Measurements from ENCODE around the gene GPN3. TPM values are rescaled to one million over a fixed set of nuclear protein-coding genes. Genes with fewer than 3 reads are reported as not detected.

The GPN3 gene
- total RNA-seq, 6 experiments from 2014 or later = 8.0 to 20.7 (median 13.9) TPM

- ATAC-seq (peak; percentile 5 to 53 (median 22)), DNase-seq (no peak)
- TF ChIP-seq, protein P1, sequence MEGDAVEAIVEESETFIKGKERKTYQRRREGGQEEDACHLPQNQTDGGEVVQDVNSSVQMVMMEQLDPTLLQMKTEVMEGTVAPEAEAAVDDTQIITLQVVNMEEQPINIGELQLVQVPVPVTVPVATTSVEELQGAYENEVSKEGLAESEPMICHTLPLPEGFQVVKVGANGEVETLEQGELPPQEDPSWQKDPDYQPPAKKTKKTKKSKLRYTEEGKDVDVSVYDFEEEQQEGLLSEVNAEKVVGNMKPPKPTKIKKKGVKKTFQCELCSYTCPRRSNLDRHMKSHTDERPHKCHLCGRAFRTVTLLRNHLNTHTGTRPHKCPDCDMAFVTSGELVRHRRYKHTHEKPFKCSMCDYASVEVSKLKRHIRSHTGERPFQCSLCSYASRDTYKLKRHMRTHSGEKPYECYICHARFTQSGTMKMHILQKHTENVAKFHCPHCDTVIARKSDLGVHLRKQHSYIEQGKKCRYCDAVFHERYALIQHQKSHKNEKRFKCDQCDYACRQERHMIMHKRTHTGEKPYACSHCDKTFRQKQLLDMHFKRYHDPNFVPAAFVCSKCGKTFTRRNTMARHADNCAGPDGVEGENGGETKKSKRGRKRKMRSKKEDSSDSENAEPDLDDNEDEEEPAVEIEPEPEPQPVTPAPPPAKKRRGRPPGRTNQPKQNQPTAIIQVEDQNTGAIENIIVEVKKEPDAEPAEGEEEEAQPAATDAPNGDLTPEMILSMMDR (IDR thresholded peaks at IDR 0.05) = no peak
- no peak for TF ChIP-seq POLR2A (IDR thresholded peaks at IDR 0.05)
- intact Hi-C loops (cut with DNase I) = loop anchor here in 1 of 2 donors (10.0 kb wide), 2 partner anchors 61 to 141 kb away; no protein-coding TSS in a partner anchor
- peak overlapping the region in 2 of 3 donors; percentile 45 to 83 for H3K27ac ChIP-seq
- peak overlapping the region in 2 of 3 donors; percentile 6 for H3K4me3 ChIP-seq
- 25% methylated on average over 4 of the region's 4 CpGs for WGBS (ENCODE audit: insufficient coverage, low coverage, low lambda C conversion rate, missing lambda C conversion rate)
- H3K36me3 ChIP-seq = peaks cover 0 to 7% (median 0%) of the 10 kb centered on the region in 4 donors
- no peaks in the 10 kb centered on the region for H3K27me3 ChIP-seq
- peaks cover 0 to 33% (median 4%) of the 10 kb centered on the region in 4 donors for H3K4me1 ChIP-seq
- no peaks in the 10 kb centered on the region for H3K9me3 ChIP-seq
Observed at GRCh38 chr12:110453569-110454296, 14.3 kb downstream of the GPN3 start.

GRCh38 chr12:110451263-110451662 lies 16.8 kb downstream of the GPN3 start:
- intact Hi-C loops (cut with DNase I) = loop anchor here in 1 of 2 donors (10.0 kb wide), 2 partner anchors 64 to 144 kb away; no protein-coding TSS in a partner anchor
- Histone ChIP-seq H3K27me3 (no peaks in the 10 kb centered on the region), H3K4me3 (no peak overlapping the region), H3K27ac (peak overlapping the region in 1 of 3 donors; percentile 86), H3K4me1 (peaks cover 0 to 33% (median 4%) of the 10 kb centered on the region in 4 donors), H3K36me3 (no peaks in the 10 kb centered on the region), H3K9me3 (no peaks in the 10 kb centered on the region)
- WGBS (ENCODE audit: insufficient coverage, low coverage, low lambda C conversion rate, missing lambda C conversion rate) = 75% methylated on average over 1 of the region's 1 CpG
- no peak for DNase-seq
- TF ChIP-seq, protein P1 (IDR thresholded peaks at IDR 0.05) = no peak
- no peak for TF ChIP-seq POLR2A (IDR thresholded peaks at IDR 0.05)
- no peak for ATAC-seq

DNA sequence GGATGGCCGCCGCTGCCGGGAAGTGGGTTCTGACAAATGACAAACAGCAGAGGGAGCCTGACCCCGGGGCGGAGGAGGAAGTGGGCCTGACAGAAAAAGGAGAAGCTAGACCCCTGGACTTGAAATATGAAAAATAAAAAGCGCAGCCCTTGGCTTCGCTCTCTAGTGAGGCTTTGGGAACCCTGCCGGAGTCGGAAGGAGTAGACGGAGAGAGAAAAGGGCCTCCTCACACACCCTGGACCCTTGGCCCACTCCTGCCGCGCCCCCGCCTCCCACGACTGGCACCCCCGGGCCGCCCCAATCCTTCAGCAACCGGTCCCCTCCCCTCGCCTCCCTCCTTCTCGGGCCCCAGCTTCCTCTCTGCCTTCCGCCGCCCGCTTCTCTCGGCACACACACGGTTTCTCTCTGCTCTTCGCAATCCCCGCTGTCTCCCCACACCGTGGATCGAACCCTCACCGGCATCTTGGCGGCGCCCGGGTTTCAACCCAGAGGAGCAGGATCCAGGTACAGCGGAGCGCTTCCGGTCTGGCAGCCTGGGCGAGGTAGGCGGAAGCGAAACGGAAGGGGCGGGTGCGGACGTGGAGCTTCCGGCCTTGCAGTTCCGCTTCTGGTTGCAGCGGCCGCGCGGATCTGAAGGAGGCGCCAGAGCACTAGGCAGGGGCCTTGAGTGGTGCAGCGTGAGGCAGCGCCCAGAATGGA lies 18.1 kb downstream of the GPN3 start, which contains the start of gene ARPC3:
Gene ARPC3, minus strand, starts transcription at position 539 of the 699 bp plus-strand sequence. Its CDS starts 77 bp downstream, at position 462.
- Histone ChIP-seq H3K4me1 (peaks cover 0 to 30% (median 4%) of the 10 kb centered on the region in 4 donors), H3K4me3 (peak within 1 kb of the TSS; percentile 69 to 92 (median 85)), H3K36me3 (peaks cover 0 to 7% (median under 1%) of the 10 kb centered on the region in 4 donors), H3K9me3 (no peaks in the 10 kb centered on the region), H3K27me3 (no peaks in the 10 kb centered on the region), H3K27ac (peak within 1 kb of the TSS; percentile 81 to 89 (median 86))
- DNase-seq (peak; percentile 96 to 97 (median 97)), ATAC-seq (peak; percentile 94 to 98 (median 96))
- intact Hi-C loops (cut with DNase I) = loop anchor here in 1 of 2 donors (10.0 kb wide), 2 partner anchors 65 to 145 kb away; no protein-coding TSS in a partner anchor
- 0% methylated on average over 35 of the region's 51 CpGs for WGBS (ENCODE audit: insufficient coverage, low coverage, low lambda C conversion rate, missing lambda C conversion rate)
- TF ChIP-seq, protein P1 (IDR thresholded peaks at IDR 0.05) = peak; percentile 87 to 95 (median 90)
- peak; percentile 64 for TF ChIP-seq POLR2A (IDR thresholded peaks at IDR 0.05)

DNA sequence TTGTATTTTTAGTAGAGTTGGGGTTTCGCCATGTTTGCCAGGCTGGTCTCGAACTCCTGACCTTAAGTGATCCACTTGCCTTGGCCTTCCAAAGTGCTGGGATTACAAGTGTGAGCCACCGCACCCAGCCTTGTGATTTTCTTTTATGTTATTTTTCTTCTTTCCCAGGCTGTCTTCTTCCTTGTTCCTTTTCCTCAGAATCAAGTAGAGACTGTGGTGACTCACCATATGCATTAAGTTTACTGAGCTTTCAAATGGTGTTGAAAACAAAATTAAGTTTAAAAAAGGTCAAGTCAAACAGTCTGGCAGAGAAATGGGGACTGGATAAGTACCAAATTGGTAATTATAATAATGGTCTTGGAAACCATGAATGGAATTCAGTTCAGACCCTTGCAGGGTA lies 23.6 kb downstream of the GPN3 start:
- no peak overlapping the region for H3K4me3 ChIP-seq
- DNase-seq (no peak), ATAC-seq (no peak)
- no peak overlapping the region for H3K27ac ChIP-seq
- intact Hi-C loops (cut with DNase I) = no loop called here
- H3K27me3 ChIP-seq = no peaks in the 10 kb centered on the region
- TF ChIP-seq POLR2A (IDR thresholded peaks at IDR 0.05) = no peak
- TF ChIP-seq, protein P1 (IDR thresholded peaks at IDR 0.05) = no peak
- H3K4me1 ChIP-seq = peaks cover 0 to 11% (median 3%) of the 10 kb centered on the region in 4 donors
- H3K36me3 ChIP-seq = peaks cover 0 to 40% (median 26%) of the 10 kb centered on the region in 4 donors
- no peaks in the 10 kb centered on the region for H3K9me3 ChIP-seq
- 100% methylated on average over 3 of the region's 3 CpGs for WGBS (ENCODE audit: insufficient coverage, low coverage, low lambda C conversion rate, missing lambda C conversion rate)
